ENCODE data around the gene DOLPP1. TPM values are rescaled to one million over a fixed set of nuclear protein-coding genes. Genes with fewer than 3 reads are reported as not detected.

Gene DOLPP1
- total and polyA plus RNA-seq, 2 of the 13 experiments (the other 11 are each of a cell fraction or from before 2014, with no cell fraction given) = 21.0 to 34.1 TPM

GRCh38 chr9:129036241-129036922, 44.5 kb upstream of the DOLPP1 start, which contains the start of gene MIGA2 (continued):
- TF ChIP-seq, protein P1, sequence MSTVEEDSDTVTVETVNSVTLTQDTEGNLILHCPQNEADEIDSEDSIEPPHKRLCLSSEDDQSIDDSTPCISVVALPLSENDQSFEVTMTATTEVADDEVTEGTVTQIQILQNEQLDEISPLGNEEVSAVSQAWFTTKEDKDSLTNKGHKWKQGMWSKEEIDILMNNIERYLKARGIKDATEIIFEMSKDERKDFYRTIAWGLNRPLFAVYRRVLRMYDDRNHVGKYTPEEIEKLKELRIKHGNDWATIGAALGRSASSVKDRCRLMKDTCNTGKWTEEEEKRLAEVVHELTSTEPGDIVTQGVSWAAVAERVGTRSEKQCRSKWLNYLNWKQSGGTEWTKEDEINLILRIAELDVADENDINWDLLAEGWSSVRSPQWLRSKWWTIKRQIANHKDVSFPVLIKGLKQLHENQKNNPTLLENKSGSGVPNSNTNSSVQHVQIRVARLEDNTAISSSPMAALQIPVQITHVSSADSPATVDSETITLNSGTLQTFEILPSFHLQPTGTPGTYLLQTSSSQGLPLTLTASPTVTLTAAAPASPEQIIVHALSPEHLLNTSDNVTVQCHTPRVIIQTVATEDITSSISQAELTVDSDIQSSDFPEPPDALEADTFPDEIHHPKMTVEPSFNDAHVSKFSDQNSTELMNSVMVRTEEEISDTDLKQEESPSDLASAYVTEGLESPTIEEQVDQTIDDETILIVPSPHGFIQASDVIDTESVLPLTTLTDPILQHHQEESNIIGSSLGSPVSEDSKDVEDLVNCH (CRISPR knock-in tag; IDR thresholded peaks at IDR 0.05) = 0 out of 2 replicates have a peak, but pooled peaks have one; percentile 54
- TF ChIP-seq ZNF280D (CRISPR knock-in tag; IDR thresholded peaks at IDR 0.05) = 0 out of 2 replicates have a peak, but pooled peaks have one; percentile 70
- TF ChIP-seq, protein P2, sequence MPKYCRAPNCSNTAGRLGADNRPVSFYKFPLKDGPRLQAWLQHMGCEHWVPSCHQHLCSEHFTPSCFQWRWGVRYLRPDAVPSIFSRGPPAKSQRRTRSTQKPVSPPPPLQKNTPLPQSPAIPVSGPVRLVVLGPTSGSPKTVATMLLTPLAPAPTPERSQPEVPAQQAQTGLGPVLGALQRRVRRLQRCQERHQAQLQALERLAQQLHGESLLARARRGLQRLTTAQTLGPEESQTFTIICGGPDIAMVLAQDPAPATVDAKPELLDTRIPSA (CRISPR knock-in tag; IDR thresholded peaks at IDR 0.05; ENCODE audit: borderline replicate concordance) = 0 out of 2 replicates have a peak, but pooled peaks have one; percentile 46
- TF ChIP-seq ZMYM4 (CRISPR knock-in tag; IDR thresholded peaks at IDR 0.05) = peak; percentile 41; the same call in 1 of the 2 replicates
- TF ChIP-seq ZNF572 (CRISPR knock-in tag; IDR thresholded peaks at IDR 0.05) = peak; percentile 95
- TF ChIP-seq HDAC2 (CRISPR knock-in tag; IDR thresholded peaks at IDR 0.05) = peak; percentile 26; the same call in 1 of the 2 replicates
- TF ChIP-seq HMG20B (CRISPR knock-in tag; conservative IDR thresholded peaks at IDR 0.05) = 0 out of 2 replicates have a peak, but pooled peaks have one; percentile 51
- TF ChIP-seq TBX2 (CRISPR knock-in tag; IDR thresholded peaks at IDR 0.05; ENCODE audit: borderline replicate concordance) = peak; percentile 34; the same call in 1 of the 2 replicates
- no peak for TF ChIP-seq ZNF770 (CRISPR knock-in tag; IDR thresholded peaks at IDR 0.05)
- TF ChIP-seq KDM3A (CRISPR knock-in tag; IDR thresholded peaks at IDR 0.05; ENCODE audit: low read depth) = peak; percentile 73; the same call in 1 of the 2 replicates
- 0 out of 2 replicates have a peak, but pooled peaks have one; percentile 65 for TF ChIP-seq ZNF275 (CRISPR knock-in tag; IDR thresholded peaks at IDR 0.05; ENCODE audit: borderline replicate concordance)
- TF ChIP-seq, protein P3, sequence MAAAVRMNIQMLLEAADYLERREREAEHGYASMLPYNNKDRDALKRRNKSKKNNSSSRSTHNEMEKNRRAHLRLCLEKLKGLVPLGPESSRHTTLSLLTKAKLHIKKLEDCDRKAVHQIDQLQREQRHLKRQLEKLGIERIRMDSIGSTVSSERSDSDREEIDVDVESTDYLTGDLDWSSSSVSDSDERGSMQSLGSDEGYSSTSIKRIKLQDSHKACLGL (CRISPR knock-in tag; IDR thresholded peaks at IDR 0.05) = no peak
- TF ChIP-seq PCBP2 (optimal IDR thresholded peaks at IDR 0.05; ENCODE audit: low read depth, low read length, poor library complexity, severe bottlenecking) = no peak
- peak; percentile 60 for TF ChIP-seq TFDP1 (CRISPR knock-in tag; IDR thresholded peaks at IDR 0.05; ENCODE audit: borderline replicate concordance)
- TF ChIP-seq NR2F1 (CRISPR knock-in tag; IDR thresholded peaks at IDR 0.05) = peak in 1 of 2 experiments; percentile 29; a peak in 1 of 4 replicates
- TF ChIP-seq SMAD3 (CRISPR knock-in tag; IDR thresholded peaks at IDR 0.05) = 0 out of 2 replicates have a peak, but pooled peaks have one; percentile 65

Measured in HepG2 (cell line).